ENCODE data around the gene EMX2.

Gene EMX2

DNA sequence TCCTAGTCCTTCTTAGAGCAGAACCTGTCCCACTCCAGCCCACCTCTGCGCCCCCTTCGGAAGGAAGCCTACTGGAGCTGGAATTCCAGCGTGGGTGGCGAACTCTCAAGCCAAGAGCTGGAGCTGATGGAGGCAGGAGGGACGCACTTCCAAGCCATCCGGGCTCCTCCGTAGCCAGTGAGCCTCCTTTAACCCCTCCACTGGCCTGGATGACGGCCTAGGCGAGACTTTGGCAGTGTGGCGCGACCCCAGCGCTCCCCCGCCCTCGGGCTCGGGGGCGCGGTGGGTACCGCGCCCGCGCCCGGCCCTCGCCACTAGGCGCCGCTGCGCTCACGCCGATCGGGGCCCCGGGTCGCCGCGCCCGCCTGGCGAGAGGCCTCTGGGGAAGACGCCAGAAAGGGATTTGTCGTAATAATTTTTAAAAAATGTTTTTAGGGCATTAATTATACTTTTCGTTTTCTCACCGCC is 5.1 kb upstream of the EMX2 start:
- TF ChIP-seq, protein P1, sequence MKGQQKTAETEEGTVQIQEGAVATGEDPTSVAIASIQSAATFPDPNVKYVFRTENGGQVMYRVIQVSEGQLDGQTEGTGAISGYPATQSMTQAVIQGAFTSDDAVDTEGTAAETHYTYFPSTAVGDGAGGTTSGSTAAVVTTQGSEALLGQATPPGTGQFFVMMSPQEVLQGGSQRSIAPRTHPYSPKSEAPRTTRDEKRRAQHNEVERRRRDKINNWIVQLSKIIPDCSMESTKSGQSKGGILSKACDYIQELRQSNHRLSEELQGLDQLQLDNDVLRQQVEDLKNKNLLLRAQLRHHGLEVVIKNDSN (IDR thresholded peaks at IDR 0.05), result no peak
- TF ChIP-seq RAD21 (IDR thresholded peaks at IDR 0.05; ENCODE audit: low read depth), result peak; percentile 30; the same call in 1 of the 2 replicates
- TF ChIP-seq EP300 (IDR thresholded peaks at IDR 0.05; ENCODE audit: borderline replicate concordance), result no peak
- no peak for TF ChIP-seq TCF12 (IDR thresholded peaks at IDR 0.05; ENCODE audit: low read depth)

DNA sequence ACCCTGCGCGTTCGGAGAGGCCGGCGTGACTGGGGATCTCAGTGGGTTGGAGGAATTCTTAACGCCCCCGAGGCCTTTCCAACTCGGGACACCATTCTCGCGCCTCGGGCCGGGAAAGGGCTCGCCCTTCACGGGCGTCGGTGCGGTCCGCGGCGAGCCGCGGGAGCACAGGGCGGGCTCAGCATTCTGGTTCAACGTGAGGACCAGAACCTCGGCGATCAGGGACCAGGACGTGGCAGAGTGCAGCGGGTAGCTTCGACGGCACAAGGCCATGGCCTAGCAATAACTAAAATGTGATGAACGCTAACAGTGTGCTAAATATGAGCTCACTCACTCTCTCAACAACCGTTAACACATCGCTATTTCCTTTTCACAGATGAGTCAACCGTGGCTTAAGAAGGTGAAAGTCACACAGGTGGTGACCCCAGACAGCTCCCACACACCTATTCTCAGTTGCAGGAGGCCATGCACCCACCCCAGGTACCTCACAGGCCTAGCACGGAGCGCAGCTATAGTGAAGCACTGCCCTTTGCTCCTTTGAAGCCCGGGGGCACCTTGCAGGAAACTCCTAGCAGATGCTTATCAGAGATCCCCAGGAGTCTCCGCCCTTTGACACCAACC is 4.5 kb upstream of the EMX2 start:
- TF ChIP-seq NFIC (IDR thresholded peaks at IDR 0.05) (no peak), CEBPB (IDR thresholded peaks at IDR 0.05) (no peak), FOXM1 (IDR thresholded peaks at IDR 0.05; ENCODE audit: borderline replicate concordance, low read depth) (no peak), CREB1 (IDR thresholded peaks at IDR 0.05; ENCODE audit: low read depth) (no peak)
- TF ChIP-seq, protein P1 (IDR thresholded peaks at IDR 0.05), result no peak

DNA sequence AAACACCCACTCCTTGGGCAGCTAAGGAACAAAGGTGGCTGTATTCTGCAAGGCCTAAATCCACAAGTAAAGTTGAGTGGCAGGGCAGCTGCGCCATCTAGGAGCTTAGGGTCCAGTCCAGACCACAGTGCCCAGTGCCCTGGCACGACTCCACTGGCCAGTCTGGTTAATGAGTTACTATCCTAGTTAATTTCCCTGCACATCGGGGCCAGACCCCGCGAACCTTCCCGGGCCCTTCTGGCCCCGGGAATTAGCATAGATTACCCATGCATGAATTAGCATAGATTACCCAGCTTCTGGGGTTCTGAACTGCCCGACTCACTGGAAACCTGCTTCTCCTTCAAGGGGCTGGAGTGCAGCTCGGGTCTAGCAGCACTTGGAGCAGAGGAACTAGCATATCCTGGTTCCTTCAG is 3.2 kb upstream of the EMX2 start:
- no peak for TF ChIP-seq FOXM1 (IDR thresholded peaks at IDR 0.05; ENCODE audit: borderline replicate concordance, low read depth)
- TF ChIP-seq TAF1 (IDR thresholded peaks at IDR 0.05; ENCODE audit: low read depth), result no peak
- TF ChIP-seq RAD21 (IDR thresholded peaks at IDR 0.05; ENCODE audit: low read depth), result no peak
- no peak for TF ChIP-seq EGR1 (IDR thresholded peaks at IDR 0.05)
- TF ChIP-seq, protein P2, sequence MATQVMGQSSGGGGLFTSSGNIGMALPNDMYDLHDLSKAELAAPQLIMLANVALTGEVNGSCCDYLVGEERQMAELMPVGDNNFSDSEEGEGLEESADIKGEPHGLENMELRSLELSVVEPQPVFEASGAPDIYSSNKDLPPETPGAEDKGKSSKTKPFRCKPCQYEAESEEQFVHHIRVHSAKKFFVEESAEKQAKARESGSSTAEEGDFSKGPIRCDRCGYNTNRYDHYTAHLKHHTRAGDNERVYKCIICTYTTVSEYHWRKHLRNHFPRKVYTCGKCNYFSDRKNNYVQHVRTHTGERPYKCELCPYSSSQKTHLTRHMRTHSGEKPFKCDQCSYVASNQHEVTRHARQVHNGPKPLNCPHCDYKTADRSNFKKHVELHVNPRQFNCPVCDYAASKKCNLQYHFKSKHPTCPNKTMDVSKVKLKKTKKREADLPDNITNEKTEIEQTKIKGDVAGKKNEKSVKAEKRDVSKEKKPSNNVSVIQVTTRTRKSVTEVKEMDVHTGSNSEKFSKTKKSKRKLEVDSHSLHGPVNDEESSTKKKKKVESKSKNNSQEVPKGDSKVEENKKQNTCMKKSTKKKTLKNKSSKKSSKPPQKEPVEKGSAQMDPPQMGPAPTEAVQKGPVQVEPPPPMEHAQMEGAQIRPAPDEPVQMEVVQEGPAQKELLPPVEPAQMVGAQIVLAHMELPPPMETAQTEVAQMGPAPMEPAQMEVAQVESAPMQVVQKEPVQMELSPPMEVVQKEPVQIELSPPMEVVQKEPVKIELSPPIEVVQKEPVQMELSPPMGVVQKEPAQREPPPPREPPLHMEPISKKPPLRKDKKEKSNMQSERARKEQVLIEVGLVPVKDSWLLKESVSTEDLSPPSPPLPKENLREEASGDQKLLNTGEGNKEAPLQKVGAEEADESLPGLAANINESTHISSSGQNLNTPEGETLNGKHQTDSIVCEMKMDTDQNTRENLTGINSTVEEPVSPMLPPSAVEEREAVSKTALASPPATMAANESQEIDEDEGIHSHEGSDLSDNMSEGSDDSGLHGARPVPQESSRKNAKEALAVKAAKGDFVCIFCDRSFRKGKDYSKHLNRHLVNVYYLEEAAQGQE (IDR thresholded peaks at IDR 0.05; ENCODE audit: low read depth), result no peak
- TF ChIP-seq ZBTB7A (IDR thresholded peaks at IDR 0.05; ENCODE audit: low read depth), result no peak

DNA sequence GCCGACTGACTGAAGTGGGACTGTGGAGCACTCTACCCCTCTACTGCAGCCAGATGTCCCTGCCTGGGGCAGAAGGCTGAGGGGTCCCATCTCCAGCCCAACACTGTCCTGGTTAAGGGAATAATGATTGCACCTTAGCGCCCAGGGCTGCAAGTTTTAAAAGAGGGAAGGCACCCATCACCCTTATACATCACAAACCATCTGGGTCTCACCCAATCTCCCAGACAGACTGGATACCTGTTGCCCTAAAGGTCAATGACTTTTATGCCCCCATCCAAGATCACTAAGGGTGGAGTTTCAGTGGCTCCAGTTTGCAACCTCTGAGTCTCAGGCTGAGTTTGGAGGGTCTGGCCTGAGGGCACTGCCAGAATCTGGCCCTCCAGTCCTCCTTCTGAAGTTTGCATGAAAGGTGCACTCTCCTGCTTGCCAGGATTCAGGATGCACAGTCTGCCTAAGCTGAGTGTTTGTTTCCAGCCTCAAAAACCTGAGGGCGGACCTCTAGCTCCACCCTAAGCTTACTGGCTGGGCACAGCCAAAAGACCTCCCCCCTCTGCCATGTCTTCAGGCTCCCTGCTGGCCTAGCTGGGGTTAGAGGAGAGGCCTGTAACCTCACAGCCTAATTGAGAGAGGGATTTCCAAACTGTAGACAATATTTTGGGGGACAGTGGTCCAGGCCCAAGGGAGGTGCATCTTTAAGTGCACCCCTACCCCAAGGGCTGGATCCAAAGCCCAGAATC is 2.5 kb upstream of the EMX2 start:
- no peak for TF ChIP-seq CREB1 (IDR thresholded peaks at IDR 0.05; ENCODE audit: low read depth)
- TF ChIP-seq YY1 (IDR thresholded peaks at IDR 0.05; ENCODE audit: low read depth), result 0 out of 2 replicates have a peak, but pooled peaks have one; percentile 27

DNA sequence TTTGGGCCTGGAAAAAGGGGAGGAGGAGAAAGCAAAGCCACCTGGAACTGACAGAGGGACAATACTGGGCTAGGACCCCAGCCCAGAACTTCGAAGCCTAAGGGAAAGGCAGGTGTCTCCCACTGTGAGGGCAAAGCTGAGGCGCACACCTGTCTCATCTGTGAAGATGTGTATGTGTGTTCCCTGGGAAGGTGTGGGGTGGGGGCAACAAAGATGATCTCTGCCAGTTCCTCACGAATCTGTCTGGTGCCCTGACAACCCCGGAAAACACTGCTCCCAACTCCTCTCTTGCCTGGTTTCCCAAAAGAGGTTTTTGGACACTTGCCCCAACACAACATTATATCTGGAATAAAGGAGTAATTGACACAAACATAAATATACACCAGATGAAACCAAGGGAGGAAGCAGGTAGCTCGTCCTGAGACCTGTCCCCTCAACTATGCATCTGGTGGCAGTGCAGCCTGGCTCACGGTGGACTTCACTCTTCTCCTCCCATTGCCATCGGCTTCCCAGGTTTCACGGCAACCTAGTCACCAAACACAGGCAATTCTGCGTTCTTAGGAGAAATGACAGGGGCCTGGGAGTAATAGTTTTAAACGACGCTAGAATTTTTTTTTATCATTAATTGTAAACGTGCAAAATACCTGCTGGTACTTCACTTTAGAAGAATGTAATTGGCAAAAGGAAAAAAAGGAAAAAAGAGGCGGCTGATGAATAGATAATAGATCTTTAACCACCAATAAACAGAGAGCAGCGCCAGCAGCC is 1.7 kb upstream of the EMX2 start:
- TF ChIP-seq, protein P2 (IDR thresholded peaks at IDR 0.05; ENCODE audit: low read depth), result no peak
- no peak for TF ChIP-seq YY1 (IDR thresholded peaks at IDR 0.05; ENCODE audit: low read depth)
- TF ChIP-seq EP300 (IDR thresholded peaks at IDR 0.05; ENCODE audit: borderline replicate concordance), result no peak
- no peak for TF ChIP-seq CEBPB (IDR thresholded peaks at IDR 0.05)
- TF ChIP-seq CREB1 (IDR thresholded peaks at IDR 0.05; ENCODE audit: low read depth), result no peak
- TF ChIP-seq TCF12 (IDR thresholded peaks at IDR 0.05; ENCODE audit: low read depth), result no peak
- TF ChIP-seq FOXM1 (IDR thresholded peaks at IDR 0.05; ENCODE audit: borderline replicate concordance, low read depth), result no peak
- TF ChIP-seq ZBTB7A (IDR thresholded peaks at IDR 0.05; ENCODE audit: low read depth), result no peak
- no peak for TF ChIP-seq TAF1 (IDR thresholded peaks at IDR 0.05; ENCODE audit: low read depth)
- no peak for TF ChIP-seq RAD21 (IDR thresholded peaks at IDR 0.05; ENCODE audit: low read depth)
- no peak for TF ChIP-seq NFIC (IDR thresholded peaks at IDR 0.05)
- no peak for TF ChIP-seq TEAD4 (IDR thresholded peaks at IDR 0.05)

DNA sequence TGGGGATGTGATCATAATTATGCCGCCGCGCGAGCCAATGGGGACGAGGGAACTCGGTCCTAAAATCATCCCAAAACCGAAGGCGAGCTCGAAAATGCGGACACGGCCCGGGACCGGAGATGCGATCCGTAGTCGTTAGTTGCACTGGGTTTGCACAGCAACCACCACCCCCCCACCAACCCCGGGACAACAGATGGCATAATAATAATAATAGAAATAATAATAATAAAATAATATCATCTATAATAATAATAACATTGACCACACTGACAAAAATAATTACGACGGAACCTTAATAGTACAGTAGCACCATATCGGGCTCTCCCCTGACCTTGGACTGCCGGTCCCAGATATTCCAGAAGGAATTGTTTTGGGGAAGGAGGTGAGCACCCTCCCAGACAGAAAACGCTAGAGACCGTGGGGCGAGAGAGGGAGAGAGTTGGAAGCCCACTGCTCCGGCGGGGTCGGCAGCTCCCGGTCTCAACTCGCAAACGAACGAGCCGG is 1.1 kb upstream of the EMX2 start:
- TF ChIP-seq, protein P1 (IDR thresholded peaks at IDR 0.05), result no peak
- TF ChIP-seq, protein P3, sequence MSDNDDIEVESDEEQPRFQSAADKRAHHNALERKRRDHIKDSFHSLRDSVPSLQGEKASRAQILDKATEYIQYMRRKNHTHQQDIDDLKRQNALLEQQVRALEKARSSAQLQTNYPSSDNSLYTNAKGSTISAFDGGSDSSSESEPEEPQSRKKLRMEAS (IDR thresholded peaks at IDR 0.05), result no peak
- TF ChIP-seq YY1 (IDR thresholded peaks at IDR 0.05; ENCODE audit: low read depth) (0 out of 2 replicates have a peak, but pooled peaks have one; percentile 43), TCF12 (IDR thresholded peaks at IDR 0.05; ENCODE audit: low read depth) (no peak), NFIC (IDR thresholded peaks at IDR 0.05) (no peak), TEAD4 (IDR thresholded peaks at IDR 0.05) (no peak)
